Liver (tissue), 9 donors: ENCODE data around the gene TSC22D2. TPM values are rescaled to one million over a fixed set of nuclear protein-coding genes. Genes with fewer than 3 reads are reported as not detected.

Experiments
- DNase-seq: peaks from one replicate; pipeline ENCODE4 v3.0.0-alpha.2; 2017; ENCODE audit warnings: low spot score
- H3K27ac ChIP-seq, 2 donors: one replicate each; pipeline ENCODE4 v1.7.0; 2013; ENCODE audit warnings: inconsistent platforms in 2 of 2, low read length in 2 of 2, control low read depth in 1 of 2, low read depth in 1 of 2, mild to moderate bottlenecking in 1 of 2
- H3K27me3 ChIP-seq, 4 donors: one replicate each; pipeline versions ENCODE4 v1.6.1 to v1.7.0; 2013; ENCODE audit warnings: low read length in 3 of 4, inconsistent platforms in 1 of 4, mild to moderate bottlenecking in 1 of 4, moderate library complexity in 1 of 4; ENCODE audit not compliant: control insufficient read depth in 4 of 4, insufficient read depth in 4 of 4
- H3K36me3 ChIP-seq, 4 donors: one replicate each; pipeline versions ENCODE4 v1.6.1 to v1.7.0; 2013; ENCODE audit warnings: low read length in 3 of 4, mild to moderate bottlenecking in 3 of 4, low read depth in 1 of 4, moderate library complexity in 1 of 4; ENCODE audit not compliant: control insufficient read depth in 4 of 4, insufficient read depth in 3 of 4
- H3K4me1 ChIP-seq, 4 donors: one replicate each; pipeline versions ENCODE4 v1.6.1 to v1.7.0; 2013; ENCODE audit warnings: low read length in 3 of 4, mild to moderate bottlenecking in 3 of 4, moderate library complexity in 1 of 4; ENCODE audit not compliant: control insufficient read depth in 4 of 4, insufficient read depth in 4 of 4
- H3K4me3 ChIP-seq, 3 donors: one replicate each; pipeline versions ENCODE4 v1.6.1 to v1.7.0; 2013; ENCODE audit warnings: low read length in 3 of 3, control low read depth in 1 of 3, low read depth in 1 of 3, mild to moderate bottlenecking in 1 of 3
- H3K9ac ChIP-seq, 2 donors: one replicate each; pipeline ENCODE4 v1.7.0; 2013; ENCODE audit warnings: low read length in 2 of 2, mild to moderate bottlenecking in 2 of 2, moderate library complexity in 2 of 2, control low read depth in 1 of 2, low read depth in 1 of 2
- H3K9me3 ChIP-seq, 4 donors: one replicate each; pipeline versions ENCODE4 v1.6.1 to v1.7.0; 2013; ENCODE audit warnings: low read length in 3 of 4; ENCODE audit not compliant: control insufficient read depth in 4 of 4
- ATF3 ChIP-seq: IDR thresholded peaks from 2 replicates; pipeline ENCODE4 v1.6.1; 2016; ENCODE audit warnings: antibody characterized with exemption
- CTCF ChIP-seq: fragments of 150-350 bp; IDR thresholded peaks from 2 replicates; pipeline ENCODE4 v1.5.1; 2017; ENCODE audit warnings: improper control_type of control experiment, low read depth, low read length; ENCODE audit not compliant: missing input control
- EGR1 ChIP-seq, 2 donors: IDR thresholded peaks; 2 replicates each; pipeline ENCODE4 v1.6.1; 2016 to 2018; ENCODE audit warnings: antibody characterized with exemption in 2 of 2, low read depth in 2 of 2
- FOXA1 ChIP-seq: IDR thresholded peaks from 2 replicates; pipeline ENCODE4 v1.6.1; 2016; ENCODE audit warnings: antibody characterized with exemption
- FOXA2 ChIP-seq: IDR thresholded peaks from 2 replicates; pipeline ENCODE4 v1.6.1; 2016; ENCODE audit warnings: antibody characterized with exemption
- GABPA ChIP-seq, 2 donors: IDR thresholded peaks in 1 of 2; conservative IDR thresholded peaks in 1 of 2; 2 replicates each; pipeline ENCODE4 v1.6.1; 2016; ENCODE audit warnings: antibody characterized with exemption in 2 of 2, mild to moderate bottlenecking in 1 of 2, moderate library complexity in 1 of 2
- HNF4A ChIP-seq, 2 donors: conservative IDR thresholded peaks; 2 replicates each; pipeline ENCODE4 v1.6.1; 2016; ENCODE audit warnings: antibody characterized with exemption in 2 of 2, mild to moderate bottlenecking in 2 of 2
- HNF4G ChIP-seq: IDR thresholded peaks from 2 replicates; pipeline ENCODE4 v1.6.1; 2016; ENCODE audit warnings: antibody characterized with exemption
- JUND ChIP-seq, 2 donors: IDR thresholded peaks; 2 replicates each; pipeline ENCODE4 v1.6.1; 2016; ENCODE audit warnings: antibody characterized with exemption in 2 of 2
- MAX ChIP-seq: IDR thresholded peaks from 2 replicates; pipeline ENCODE4 v1.6.1; 2016; ENCODE audit warnings: antibody characterized with exemption
- NR2F2 ChIP-seq: IDR thresholded peaks from 2 replicates; pipeline ENCODE4 v1.6.1; 2016; ENCODE audit warnings: antibody characterized with exemption
- RAD21 ChIP-seq, 2 donors: IDR thresholded peaks; 2 replicates each; pipeline ENCODE4 v1.6.1; 2016; ENCODE audit warnings: antibody characterized with exemption in 2 of 2, mild to moderate bottlenecking in 2 of 2
- REST ChIP-seq: IDR thresholded peaks from 2 replicates; pipeline ENCODE4 v1.6.1; 2016; ENCODE audit warnings: antibody characterized with exemption, mild to moderate bottlenecking
- RXRA ChIP-seq, 2 donors: IDR thresholded peaks; 2 replicates each; pipeline ENCODE4 v1.6.1; 2017 to 2018; ENCODE audit warnings: antibody characterized with exemption in 2 of 2, mild to moderate bottlenecking in 1 of 2
- SP1 ChIP-seq: IDR thresholded peaks from 2 replicates; pipeline ENCODE4 v1.6.1; 2018; ENCODE audit warnings: antibody characterized with exemption, mild to moderate bottlenecking
- TAF1 ChIP-seq: conservative IDR thresholded peaks from 2 replicates; pipeline ENCODE4 v1.6.1; 2016; ENCODE audit warnings: antibody characterized with exemption, mild to moderate bottlenecking
- YY1 ChIP-seq: IDR thresholded peaks from 2 replicates; pipeline ENCODE4 v1.6.1; 2016; ENCODE audit warnings: antibody characterized with exemption, mild to moderate bottlenecking
- ZBTB33 ChIP-seq: IDR thresholded peaks from 2 replicates; pipeline ENCODE4 v1.6.1; 2016; ENCODE audit warnings: antibody characterized with exemption
- WGBS: extraction: QIAGEN DNeasy Blood & Tissue Kit; methylation state at CpG from one replicate; pipeline ENCODE4 v1.1.7; 2013; 5-methylcytosine and 5-hydroxymethylcytosine counted together
- polyA plus RNA-seq, 2 donors: library from polyadenylated mRNA; stranded (reverse) in 1 of 2; unstranded in 1 of 2; fragments of 200-250 nt in 1 of 2; fragments of >200 nt in 1 of 2; fragmentation: Nextera tagmentation in 1 of 2; extraction: Ambion mirVana in 1 of 2; gene quantifications; one replicate each; pipeline versions ENCODE4 v1.2.1 to v1.2.3, GENCODE V29; 2013 to 2015
- total RNA-seq, 2 donors: library from RNA; depleted of rRNA; stranded (reverse); fragments of >200 nt; gene quantifications; one replicate each; pipeline ENCODE4 v1.2.3, GENCODE V29; 2014
- donor health status: healthy.
- donor health status: healthy.
- donor health status: healthy.
- donor health status: healthy.
- donor health status: healthy.

The TSC22D2 gene
- total and polyA plus RNA-seq, 4 donors, result 4.0 to 9.6 (median 7.8) TPM

GRCh38 chr3:150503402-150504099 is 95.5 kb downstream of the TSC22D2 start:
- WGBS, result 94% methylated on average over 5 of the region's 5 CpGs

GRCh38 chr3:150504483-150504882 is 96.4 kb downstream of the TSC22D2 start:
- Histone ChIP-seq H3K27me3 (no peaks in the 10 kb centered on the region), H3K4me3 (no peak overlapping the region), H3K9me3 (no peaks in the 10 kb centered on the region), H3K9ac (no peak overlapping the region), H3K36me3 (no peaks in the 10 kb centered on the region), H3K4me1 (no peaks in the 10 kb centered on the region), H3K27ac (no peak overlapping the region)
- TF ChIP-seq TAF1 (no peak), HNF4G (no peak), SP1 (no peak), REST (no peak), RAD21 (IDR thresholded peaks at IDR 0.05) (no peak), EGR1 (IDR thresholded peaks at IDR 0.05; ENCODE audit: low read depth in 2 of 2) (no peak), MAX (no peak), GABPA (IDR thresholded peaks at IDR 0.05 in 1 of 2, conservative IDR thresholded peaks at IDR 0.05 in 1 of 2) (no peak), NR2F2 (no peak), JUND (IDR thresholded peaks at IDR 0.05) (no peak), YY1 (no peak), ATF3 (no peak), ZBTB33 (no peak), FOXA2 (no peak), FOXA1 (no peak), HNF4A (conservative IDR thresholded peaks at IDR 0.05) (no peak), CTCF (no peak)
- no peak for DNase-seq
- 87% methylated on average over 3 of the region's 3 CpGs for WGBS

More at GRCh38 chr3:150503402-150504099, 95.5 kb downstream of the TSC22D2 start:
- no peak overlapping the region for H3K27ac ChIP-seq
- DNase-seq, result no peak
- TF ChIP-seq RXRA (IDR thresholded peaks at IDR 0.05) (no peak), HNF4A (conservative IDR thresholded peaks at IDR 0.05) (no peak), TAF1 (no peak)
- H3K36me3 ChIP-seq, result no peaks in the 10 kb centered on the region
- H3K4me3 ChIP-seq, result no peak overlapping the region
- H3K4me1 ChIP-seq, result no peaks in the 10 kb centered on the region
- no peak overlapping the region for H3K9ac ChIP-seq
- no peaks in the 10 kb centered on the region for H3K27me3 ChIP-seq
- no peaks in the 10 kb centered on the region for H3K9me3 ChIP-seq
